Keratinocyte (primary cell): Measurements from ENCODE around the gene ANXA3. TPM values are rescaled to one million over a fixed set of nuclear protein-coding genes. Genes with fewer than 3 reads are reported as not detected.

Experiments used
- DNase-seq: peaks from one replicate; pipeline ENCODE4 v3.0.0-alpha.2; 2011; ENCODE audit warnings: low read depth, missing footprints, low spot score
- FAIRE-seq: peaks from 2 replicates; lab custom pipeline; 2011; peaks lifted over from hg19 to GRCh38; lab: Jason Lieb, UNC
- H2AFZ ChIP-seq: 2 replicates; pipeline ENCODE4 v1.6.0; 2012; ENCODE audit warnings: low read length, control low read depth, inconsistent platforms; ENCODE audit not compliant: control insufficient read depth
- H3K27ac ChIP-seq: 2 replicates; pipeline ENCODE4 v1.5.1; 2011; ENCODE audit warnings: low read length; ENCODE audit not compliant: control insufficient read depth, insufficient read depth
- H3K27me3 ChIP-seq: 3 replicates; pipeline ENCODE4 v1.6.0; 2011; ENCODE audit warnings: low read length; ENCODE audit not compliant: control insufficient read depth, insufficient read depth; ENCODE audit errors: extremely low read depth
- H3K36me3 ChIP-seq, 2 experiments: 2 replicates in 1 of 2; 3 replicates in 1 of 2; pipeline ENCODE4 v1.5.1; 2011; ENCODE audit warnings: low read length in 2 of 2, mild to moderate bottlenecking in 1 of 2; ENCODE audit not compliant: control insufficient read depth in 2 of 2, insufficient read depth in 2 of 2; ENCODE audit errors: extremely low read depth in 1 of 2
- H3K4me1 ChIP-seq: 3 replicates; pipeline ENCODE4 v1.5.1; 2011; ENCODE audit warnings: low read length; ENCODE audit not compliant: control insufficient read depth, insufficient read depth; ENCODE audit errors: extremely low read depth
- H3K4me2 ChIP-seq: 3 replicates; pipeline ENCODE4 v1.6.0; 2011; ENCODE audit warnings: low read depth, low read length; ENCODE audit not compliant: control insufficient read depth, insufficient read depth; ENCODE audit errors: extremely low read depth
- H3K4me3 ChIP-seq, 3 experiments: fragments of 200-600 bp in 1 of 3; sonication (generic) in 1 of 3; 2 replicates in 2 of 3; 3 replicates in 1 of 3; pipeline ENCODE4 v1.5.1; 2011 to 2016; ENCODE audit warnings: low read length in 3 of 3, mild to moderate bottlenecking in 3 of 3, control low read depth in 2 of 3, inconsistent platforms in 1 of 3, low read depth in 1 of 3, mixed read lengths in 1 of 3, mixed run types in 1 of 3, moderate library complexity in 1 of 3; ENCODE audit not compliant: control insufficient read depth in 2 of 3, insufficient read depth in 2 of 3; ENCODE audit errors: extremely low read depth in 1 of 3
- H3K79me2 ChIP-seq: 2 replicates; pipeline ENCODE4 v1.6.0; 2012; ENCODE audit warnings: low read length; ENCODE audit not compliant: control insufficient read depth, insufficient read depth
- H3K9ac ChIP-seq: 3 replicates; pipeline ENCODE4 v1.6.0; 2011; ENCODE audit warnings: low read length; ENCODE audit not compliant: control insufficient read depth, insufficient read depth; ENCODE audit errors: extremely low read depth
- H3K9me1 ChIP-seq: 3 replicates; pipeline ENCODE4 v1.6.0; 2011; ENCODE audit warnings: low read length; ENCODE audit not compliant: control insufficient read depth, insufficient read depth; ENCODE audit errors: extremely low read depth
- H3K9me3 ChIP-seq: 2 replicates; pipeline ENCODE4 v1.5.1; 2012; ENCODE audit warnings: low read depth, low read length; ENCODE audit not compliant: control insufficient read depth
- H4K20me1 ChIP-seq: 3 replicates; pipeline ENCODE4 v1.6.0; 2011; ENCODE audit warnings: low read length; ENCODE audit not compliant: control insufficient read depth, insufficient read depth; ENCODE audit errors: extremely low read depth
- EZH2 ChIP-seq: IDR thresholded peaks from one replicate; pipeline ENCODE4 v1.6.1; 2012; ENCODE audit warnings: inconsistent platforms, mild to moderate bottlenecking, low read length, moderate library complexity
- dilution Hi-C: fragments of 300-500 bp; cut with MboI; formaldehyde crosslinking; loops from one replicate; pipeline ENCODE4 v1.7.0; 2020; ENCODE audit warnings: low sequenced_read_pairs; ENCODE audit not compliant: extremely low pct_ligation_motif_present
- polyA plus RNA-seq, 5 experiments: library from polyadenylated mRNA; depleted of rRNA in 3 of 5; stranded (reverse) in 3 of 5; stranded (forward) in 1 of 5; unstranded in 1 of 5; fragments of >200 nt; gene quantifications; 1 replicate in 1 of 5; 2 replicates in 3 of 5; 3 replicates in 1 of 5; pipeline versions ENCODE4 v1.2.1 to v1.2.3, GENCODE V29; 2011 to 2012; ENCODE audit warnings: missing spikeins in 2 of 5, low read depth in 1 of 5, low replicate concordance in 1 of 5
- TF ChIP-seq, protein P1 (sequence below), 3 experiments: IDR thresholded peaks in 1 of 3; conservative IDR thresholded peaks in 1 of 3; optimal IDR thresholded peaks in 1 of 3; 2 replicates in 2 of 3; 3 replicates in 1 of 3; pipeline versions ENCODE3 to v1.5.1; 2011; ENCODE audit warnings: low read length in 3 of 3, mild to moderate bottlenecking in 3 of 3, moderate library complexity in 2 of 3, control low read depth in 1 of 3, inconsistent platforms in 1 of 3; ENCODE audit not compliant: insufficient read depth in 2 of 3; ENCODE audit errors: extremely low read depth in 1 of 3

ANXA3 gene
- polyA plus RNA-seq, 1 donor (not counting 4 experiments of a cell fraction or from before 2014, with no cell fraction given) = 463 TPM

DNA sequence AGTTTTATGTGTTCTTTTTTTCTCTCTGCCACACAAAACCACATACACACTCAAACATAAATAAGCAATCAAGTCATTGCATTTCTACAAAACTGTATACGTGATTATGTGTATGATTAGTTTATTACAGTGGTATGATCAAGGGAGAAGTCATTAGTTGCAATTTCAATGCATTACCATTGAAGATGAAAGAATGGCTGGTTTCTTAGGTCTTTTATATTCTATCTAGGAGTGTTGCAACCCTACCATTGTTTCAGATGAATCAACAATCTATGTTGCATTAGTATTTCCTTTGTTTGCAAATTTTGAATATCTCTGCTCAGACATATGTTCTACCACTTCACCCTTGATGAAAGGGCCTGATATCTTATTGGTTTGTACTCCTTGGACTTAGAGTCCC, 6.8 kb downstream of the ANXA3 start:
- TF ChIP-seq, protein P1, sequence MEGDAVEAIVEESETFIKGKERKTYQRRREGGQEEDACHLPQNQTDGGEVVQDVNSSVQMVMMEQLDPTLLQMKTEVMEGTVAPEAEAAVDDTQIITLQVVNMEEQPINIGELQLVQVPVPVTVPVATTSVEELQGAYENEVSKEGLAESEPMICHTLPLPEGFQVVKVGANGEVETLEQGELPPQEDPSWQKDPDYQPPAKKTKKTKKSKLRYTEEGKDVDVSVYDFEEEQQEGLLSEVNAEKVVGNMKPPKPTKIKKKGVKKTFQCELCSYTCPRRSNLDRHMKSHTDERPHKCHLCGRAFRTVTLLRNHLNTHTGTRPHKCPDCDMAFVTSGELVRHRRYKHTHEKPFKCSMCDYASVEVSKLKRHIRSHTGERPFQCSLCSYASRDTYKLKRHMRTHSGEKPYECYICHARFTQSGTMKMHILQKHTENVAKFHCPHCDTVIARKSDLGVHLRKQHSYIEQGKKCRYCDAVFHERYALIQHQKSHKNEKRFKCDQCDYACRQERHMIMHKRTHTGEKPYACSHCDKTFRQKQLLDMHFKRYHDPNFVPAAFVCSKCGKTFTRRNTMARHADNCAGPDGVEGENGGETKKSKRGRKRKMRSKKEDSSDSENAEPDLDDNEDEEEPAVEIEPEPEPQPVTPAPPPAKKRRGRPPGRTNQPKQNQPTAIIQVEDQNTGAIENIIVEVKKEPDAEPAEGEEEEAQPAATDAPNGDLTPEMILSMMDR (optimal IDR thresholded peaks at IDR 0.05 in 1 of 3, IDR thresholded peaks at IDR 0.05 in 1 of 3, conservative IDR thresholded peaks at IDR 0.05 in 1 of 3; ENCODE audit: extremely low read depth in 1 of 3, insufficient read depth in 2 of 3, low read length in 3 of 3) = no peak
- no peak for TF ChIP-seq EZH2
- Histone ChIP-seq H3K36me3 (peaks cover 16 to 49% of the 10 kb centered on the region in 2 experiments), H3K4me3 (no peak overlapping the region), H3K27me3 (no peaks in the 10 kb centered on the region), H4K20me1 (no peaks in the 10 kb centered on the region), H3K79me2 (peaks cover 44% of the 10 kb centered on the region), H3K9me1 (no peaks in the 10 kb centered on the region), H3K4me1 (peaks cover 81% of the 10 kb centered on the region), H3K9ac (peak overlapping the region; percentile 36), H2AFZ (no peak overlapping the region), H3K4me2 (peak overlapping the region; percentile 22), H3K27ac (peak overlapping the region; percentile 93), H3K9me3 (no peaks in the 10 kb centered on the region)
- dilution Hi-C loops = no loop called here
- DNase-seq (no peak), FAIRE-seq (peak; percentile 32)

DNA sequence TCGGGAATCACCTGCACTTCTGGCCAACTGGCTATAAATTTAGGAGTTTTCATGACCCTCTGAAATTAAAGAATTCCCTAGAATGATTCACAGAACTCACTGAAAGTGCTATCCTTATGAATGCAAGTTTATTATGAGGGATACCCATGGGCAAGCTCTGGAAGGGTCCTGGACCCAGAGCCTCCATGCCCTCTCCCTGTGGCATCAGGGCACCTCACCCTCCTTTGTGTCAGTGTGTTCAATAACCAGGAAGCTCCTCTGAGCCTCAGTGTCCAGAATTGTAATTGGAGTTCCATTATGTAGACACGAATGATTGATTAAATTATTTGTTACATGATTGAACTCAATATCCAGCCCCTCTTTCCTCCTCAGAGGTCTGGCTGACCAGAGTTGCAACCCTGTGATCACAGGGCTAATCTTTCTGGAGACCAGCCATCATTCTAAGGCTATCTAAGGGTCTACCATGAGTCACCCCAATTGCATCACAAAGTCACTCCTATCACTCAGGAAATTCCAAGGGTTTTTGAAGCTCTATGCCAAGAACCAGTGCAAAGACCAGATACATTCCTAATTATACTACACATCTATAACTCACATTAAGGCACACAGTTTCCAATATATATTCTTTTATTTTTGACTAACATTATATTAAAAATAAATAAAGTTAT, 8.9 kb downstream of the ANXA3 start:
- peak overlapping the region; percentile 74 for H3K27ac ChIP-seq
- peaks cover 31% of the 10 kb centered on the region for H3K79me2 ChIP-seq
- no peak for TF ChIP-seq EZH2
- TF ChIP-seq, protein P1 (optimal IDR thresholded peaks at IDR 0.05 in 1 of 3, IDR thresholded peaks at IDR 0.05 in 1 of 3, conservative IDR thresholded peaks at IDR 0.05 in 1 of 3; ENCODE audit: extremely low read depth in 1 of 3, insufficient read depth in 2 of 3, low read length in 3 of 3) = no peak
- peak overlapping the region; percentile 49 for H3K9ac ChIP-seq
- H3K36me3 ChIP-seq = peaks cover 18 to 49% of the 10 kb centered on the region in 2 experiments
- H3K4me3 ChIP-seq = no peak overlapping the region
- peak overlapping the region; percentile 55 for H3K4me2 ChIP-seq
- H3K4me1 ChIP-seq = peaks cover 77% of the 10 kb centered on the region
- no peak for DNase-seq
- dilution Hi-C loops = no loop called here
- FAIRE-seq = peak; percentile 87
- no peaks in the 10 kb centered on the region for H3K9me1 ChIP-seq
- no peaks in the 10 kb centered on the region for H3K27me3 ChIP-seq
- no peaks in the 10 kb centered on the region for H3K9me3 ChIP-seq
- no peak overlapping the region for H2AFZ ChIP-seq
- H4K20me1 ChIP-seq = no peaks in the 10 kb centered on the region
